ENCODE data around the gene SLC38A1.

GRCh38 chr12:46230306-46230705, 38.5 kb downstream of the SLC38A1 start:
- TF ChIP-seq REST (IDR thresholded peaks at IDR 0.05; ENCODE audit: unreplicated experiment) (no peak), JUNB (IDR thresholded peaks at IDR 0.05; ENCODE audit: unreplicated experiment) (no peak), EZH2 (IDR thresholded peaks at IDR 0.05; ENCODE audit: low read depth, unreplicated experiment) (no peak), ZNF114 (CRISPR knock-in tag; IDR thresholded peaks at IDR 0.05) (no peak), CTCF (conservative IDR thresholded peaks at IDR 0.05; ENCODE audit: low read depth in 2 of 2) (no peak), EZH2phosphoT487 (IDR thresholded peaks at IDR 0.05; ENCODE audit: unreplicated experiment) (no peak), POLR2AphosphoS5 (IDR thresholded peaks at IDR 0.05; ENCODE audit: low read depth) (no peak), CREB1 (CRISPR knock-in tag; IDR thresholded peaks at IDR 0.05; ENCODE audit: low read depth) (no peak)

Measured in GM23338 (cell line).